ENCODE results near the gene PPP1R3G.

DNA sequence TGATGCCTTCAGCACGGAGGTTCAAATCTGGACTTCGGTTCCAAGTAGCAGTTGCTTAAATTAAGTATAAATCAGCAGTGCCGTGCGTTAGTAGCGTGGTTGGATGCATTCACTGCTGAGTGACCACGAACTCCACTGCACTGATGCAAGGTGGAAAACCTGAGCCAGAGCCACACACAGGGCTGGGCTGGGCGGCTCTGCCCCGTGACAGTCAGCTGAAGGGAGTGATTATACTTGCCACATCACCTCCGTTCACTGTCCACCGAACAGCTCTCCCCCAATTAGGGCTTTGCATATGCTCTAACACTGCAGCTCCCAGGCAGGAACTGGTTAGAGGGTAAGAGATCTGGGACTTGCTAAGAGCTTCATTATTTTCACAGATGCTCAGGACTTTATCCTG is 22.2 kb downstream of the PPP1R3G start:
- TF ChIP-seq, protein P1, sequence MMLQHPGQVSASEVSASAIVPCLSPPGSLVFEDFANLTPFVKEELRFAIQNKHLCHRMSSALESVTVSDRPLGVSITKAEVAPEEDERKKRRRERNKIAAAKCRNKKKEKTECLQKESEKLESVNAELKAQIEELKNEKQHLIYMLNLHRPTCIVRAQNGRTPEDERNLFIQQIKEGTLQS (CRISPR knock-in tag; IDR thresholded peaks at IDR 0.05), result no peak
- TF ChIP-seq ZFAT (CRISPR knock-in tag; conservative IDR thresholded peaks at IDR 0.05) (no peak), BCL3 (CRISPR knock-in tag; IDR thresholded peaks at IDR 0.05) (no peak), KDM5A (IDR thresholded peaks at IDR 0.05; ENCODE audit: borderline replicate concordance, low read length) (no peak), NR1H2 (CRISPR knock-in tag; IDR thresholded peaks at IDR 0.05; ENCODE audit: borderline replicate concordance, low read depth) (no peak), ZNF274 (CRISPR knock-in tag; IDR thresholded peaks at IDR 0.05) (no peak), RELA (CRISPR knock-in tag; IDR thresholded peaks at IDR 0.05) (no peak), YY1 (IDR thresholded peaks at IDR 0.05; ENCODE audit: insufficient read depth, insufficient replicate concordance, low read depth, low read length) (no peak), ASH2L (IDR thresholded peaks at IDR 0.05; ENCODE audit: insufficient read length, low read depth, low read length) (no peak)
- TF ChIP-seq, protein P2, sequence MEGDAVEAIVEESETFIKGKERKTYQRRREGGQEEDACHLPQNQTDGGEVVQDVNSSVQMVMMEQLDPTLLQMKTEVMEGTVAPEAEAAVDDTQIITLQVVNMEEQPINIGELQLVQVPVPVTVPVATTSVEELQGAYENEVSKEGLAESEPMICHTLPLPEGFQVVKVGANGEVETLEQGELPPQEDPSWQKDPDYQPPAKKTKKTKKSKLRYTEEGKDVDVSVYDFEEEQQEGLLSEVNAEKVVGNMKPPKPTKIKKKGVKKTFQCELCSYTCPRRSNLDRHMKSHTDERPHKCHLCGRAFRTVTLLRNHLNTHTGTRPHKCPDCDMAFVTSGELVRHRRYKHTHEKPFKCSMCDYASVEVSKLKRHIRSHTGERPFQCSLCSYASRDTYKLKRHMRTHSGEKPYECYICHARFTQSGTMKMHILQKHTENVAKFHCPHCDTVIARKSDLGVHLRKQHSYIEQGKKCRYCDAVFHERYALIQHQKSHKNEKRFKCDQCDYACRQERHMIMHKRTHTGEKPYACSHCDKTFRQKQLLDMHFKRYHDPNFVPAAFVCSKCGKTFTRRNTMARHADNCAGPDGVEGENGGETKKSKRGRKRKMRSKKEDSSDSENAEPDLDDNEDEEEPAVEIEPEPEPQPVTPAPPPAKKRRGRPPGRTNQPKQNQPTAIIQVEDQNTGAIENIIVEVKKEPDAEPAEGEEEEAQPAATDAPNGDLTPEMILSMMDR (CRISPR knock-in tag; IDR thresholded peaks at IDR 0.05), result no peak
- TF ChIP-seq, protein P3, sequence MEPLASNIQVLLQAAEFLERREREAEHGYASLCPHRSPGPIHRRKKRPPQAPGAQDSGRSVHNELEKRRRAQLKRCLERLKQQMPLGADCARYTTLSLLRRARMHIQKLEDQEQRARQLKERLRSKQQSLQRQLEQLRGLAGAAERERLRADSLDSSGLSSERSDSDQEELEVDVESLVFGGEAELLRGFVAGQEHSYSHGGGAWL (CRISPR knock-in tag; IDR thresholded peaks at IDR 0.05), result no peak
